ENCODE results near the gene ZNF699. TPM values are rescaled to one million over a fixed set of nuclear protein-coding genes. Genes with fewer than 3 reads are reported as not detected.

Gene ZNF699
- total RNA-seq, 1 donor from 2014 or later, result 3.0 TPM

DNA sequence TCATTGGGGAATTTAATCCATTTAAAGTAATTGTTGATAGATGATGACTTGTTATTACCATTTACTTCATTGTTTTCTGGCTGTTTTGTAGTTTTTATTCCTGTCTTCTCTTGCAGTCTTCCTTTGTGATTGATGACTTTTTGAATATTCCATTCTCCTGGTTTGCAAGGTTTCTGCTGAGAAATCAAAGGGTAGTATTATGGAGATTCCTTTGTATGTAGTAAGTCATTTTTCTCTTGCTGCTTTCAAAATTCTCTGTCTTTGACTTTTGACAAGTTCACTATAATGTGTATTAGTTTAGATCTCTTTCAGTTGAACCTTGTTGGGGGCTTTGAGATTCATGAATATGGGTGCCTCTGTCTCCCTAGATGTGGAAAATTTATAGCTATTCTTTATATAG lies 20.4 kb upstream of the ZNF699 start:
- Mint-ChIP-seq H3K27me3 (ENCODE audit: low read depth, unreplicated experiment) (no peaks in the 10 kb centered on the region), H3K4me1 (ENCODE audit: low read depth, unreplicated experiment) (no peaks in the 10 kb centered on the region), H3K4me3 (ENCODE audit: unreplicated experiment) (no peak overlapping the region), H3K9me3 (ENCODE audit: unreplicated experiment) (peaks cover 35% of the 10 kb centered on the region), H3K27ac (ENCODE audit: unreplicated experiment) (no peak overlapping the region), H3K36me3 (ENCODE audit: low read depth, unreplicated experiment) (peaks cover 9% of the 10 kb centered on the region)
- no peaks in the 10 kb centered on the region for H3K4me1 ChIP-seq (ENCODE audit: insufficient read depth, low read length)
- FAIRE-seq (no peak), DNase-seq (ENCODE audit: low read depth) (no peak)
- H3K4me3 ChIP-seq (ENCODE audit: insufficient read depth, low read depth, low read length), result no peak overlapping the region
- TF ChIP-seq EZH2 (IDR thresholded peaks at IDR 0.05; ENCODE audit: insufficient read depth, low read length), result no peak
- TF ChIP-seq, protein P1, sequence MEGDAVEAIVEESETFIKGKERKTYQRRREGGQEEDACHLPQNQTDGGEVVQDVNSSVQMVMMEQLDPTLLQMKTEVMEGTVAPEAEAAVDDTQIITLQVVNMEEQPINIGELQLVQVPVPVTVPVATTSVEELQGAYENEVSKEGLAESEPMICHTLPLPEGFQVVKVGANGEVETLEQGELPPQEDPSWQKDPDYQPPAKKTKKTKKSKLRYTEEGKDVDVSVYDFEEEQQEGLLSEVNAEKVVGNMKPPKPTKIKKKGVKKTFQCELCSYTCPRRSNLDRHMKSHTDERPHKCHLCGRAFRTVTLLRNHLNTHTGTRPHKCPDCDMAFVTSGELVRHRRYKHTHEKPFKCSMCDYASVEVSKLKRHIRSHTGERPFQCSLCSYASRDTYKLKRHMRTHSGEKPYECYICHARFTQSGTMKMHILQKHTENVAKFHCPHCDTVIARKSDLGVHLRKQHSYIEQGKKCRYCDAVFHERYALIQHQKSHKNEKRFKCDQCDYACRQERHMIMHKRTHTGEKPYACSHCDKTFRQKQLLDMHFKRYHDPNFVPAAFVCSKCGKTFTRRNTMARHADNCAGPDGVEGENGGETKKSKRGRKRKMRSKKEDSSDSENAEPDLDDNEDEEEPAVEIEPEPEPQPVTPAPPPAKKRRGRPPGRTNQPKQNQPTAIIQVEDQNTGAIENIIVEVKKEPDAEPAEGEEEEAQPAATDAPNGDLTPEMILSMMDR (IDR thresholded peaks at IDR 0.05; ENCODE audit: insufficient read depth, low read depth, low read length), result no peak
- H3K36me3 ChIP-seq (ENCODE audit: insufficient read depth, low read length), result peaks cover 2% of the 10 kb centered on the region
- H3K9me3 ChIP-seq (ENCODE audit: insufficient read depth, low read depth, low read length), result peaks cover 10% of the 10 kb centered on the region
- H3K27ac ChIP-seq (ENCODE audit: low read depth, low read length), result no peak overlapping the region
- H4K20me1 ChIP-seq (ENCODE audit: insufficient read depth, low read length), result no peaks in the 10 kb centered on the region
- no peak overlapping the region for H3K9ac ChIP-seq (ENCODE audit: low read length)
- H2AFZ ChIP-seq (ENCODE audit: low read depth, low read length), result no peak overlapping the region
- no peaks in the 10 kb centered on the region for H3K27me3 ChIP-seq (ENCODE audit: insufficient read depth, low read length)
- peaks cover 2% of the 10 kb centered on the region for H3K79me2 ChIP-seq (ENCODE audit: insufficient read depth, low read length)
- H3K4me2 ChIP-seq (ENCODE audit: low read length), result no peak overlapping the region

DNA sequence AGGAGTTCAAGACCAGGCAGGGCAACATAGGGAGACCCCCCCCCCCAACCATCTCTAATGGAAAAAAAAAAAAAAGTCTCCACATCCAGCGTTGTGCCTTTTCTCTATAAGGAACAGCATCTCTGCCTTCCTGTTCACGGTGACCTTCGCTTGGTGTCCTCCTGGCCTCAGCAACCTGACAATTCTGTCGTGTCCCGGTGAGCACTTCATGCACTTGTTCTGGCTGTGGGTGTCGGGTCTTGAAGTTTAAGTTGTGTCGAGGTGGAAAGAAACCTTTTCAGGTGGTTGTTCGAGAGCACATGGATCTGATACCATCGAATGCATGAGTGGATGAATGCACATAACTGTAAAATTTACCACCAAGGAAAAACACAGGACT lies 14.9 kb upstream of the ZNF699 start:
- H2AFZ ChIP-seq (ENCODE audit: low read depth, low read length), result peak overlapping the region; percentile 89
- peak overlapping the region; percentile 86 for H3K4me2 ChIP-seq (ENCODE audit: low read length)
- TF ChIP-seq, protein P1 (IDR thresholded peaks at IDR 0.05; ENCODE audit: insufficient read depth, low read depth, low read length), result no peak
- TF ChIP-seq EZH2 (IDR thresholded peaks at IDR 0.05; ENCODE audit: insufficient read depth, low read length), result no peak
- H3K4me3 ChIP-seq (ENCODE audit: insufficient read depth, low read depth, low read length), result peak overlapping the region; percentile 69
- H3K79me2 ChIP-seq (ENCODE audit: insufficient read depth, low read length), result peaks cover 8% of the 10 kb centered on the region
- no peaks in the 10 kb centered on the region for H3K27me3 ChIP-seq (ENCODE audit: insufficient read depth, low read length)
- H3K9ac ChIP-seq (ENCODE audit: low read length), result peak overlapping the region; percentile 76
- no peaks in the 10 kb centered on the region for H3K27me3 Mint-ChIP-seq (ENCODE audit: low read depth, unreplicated experiment)
- DNase-seq (ENCODE audit: low read depth) (no peak), FAIRE-seq (no peak)
- peaks cover 37% of the 10 kb centered on the region for H3K9me3 Mint-ChIP-seq (ENCODE audit: unreplicated experiment)
- peak overlapping the region; percentile 83 for H3K4me3 Mint-ChIP-seq (ENCODE audit: unreplicated experiment)
- no peak overlapping the region for H3K27ac Mint-ChIP-seq (ENCODE audit: unreplicated experiment)
- no peaks in the 10 kb centered on the region for H4K20me1 ChIP-seq (ENCODE audit: insufficient read depth, low read length)
- no peaks in the 10 kb centered on the region for H3K36me3 ChIP-seq (ENCODE audit: insufficient read depth, low read length)
- peaks cover 5% of the 10 kb centered on the region for H3K4me1 ChIP-seq (ENCODE audit: insufficient read depth, low read length)
- H3K36me3 Mint-ChIP-seq (ENCODE audit: low read depth, unreplicated experiment), result peaks cover 6% of the 10 kb centered on the region
- H3K4me1 Mint-ChIP-seq (ENCODE audit: low read depth, unreplicated experiment), result no peaks in the 10 kb centered on the region
- H3K9me3 ChIP-seq (ENCODE audit: insufficient read depth, low read depth, low read length), result peaks cover 6% of the 10 kb centered on the region
- peak overlapping the region; percentile 34 for H3K27ac ChIP-seq (ENCODE audit: low read depth, low read length)

DNA sequence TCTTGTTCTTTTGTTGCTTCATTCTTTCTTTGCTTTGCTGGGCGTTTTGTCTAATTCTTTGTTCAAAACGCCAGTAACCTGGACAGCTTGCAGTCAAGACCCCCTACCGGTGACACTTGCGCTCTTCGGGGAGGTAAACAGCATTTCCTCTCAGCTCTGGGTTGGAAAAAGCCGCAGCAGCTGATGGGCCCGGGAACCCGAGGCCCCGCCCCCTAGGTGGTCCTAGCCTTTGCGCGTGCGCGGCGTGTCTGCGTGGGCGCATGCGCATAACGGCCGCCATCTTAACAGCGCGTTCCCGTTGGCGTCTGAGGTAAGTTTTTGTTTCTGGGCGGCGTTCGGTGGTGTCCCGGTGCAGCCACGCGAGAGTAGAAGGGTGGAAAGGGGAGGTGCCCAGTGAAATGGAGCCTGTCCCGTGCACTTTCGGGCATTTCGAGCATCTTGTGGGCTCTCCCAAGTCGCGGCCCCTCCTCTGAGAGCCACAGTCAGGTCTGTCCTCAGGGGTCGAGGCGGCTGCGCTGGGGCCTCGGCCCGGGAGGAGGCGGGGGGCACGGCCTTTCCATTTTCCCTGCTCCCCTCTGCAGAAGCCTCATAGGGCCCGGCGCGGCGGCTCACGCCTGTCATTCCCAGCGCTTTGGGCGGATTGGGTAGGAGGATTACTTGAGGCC lies 14.4 kb upstream of the ZNF699 start, which contains the start of gene ZNF559:
Gene ZNF559, plus strand, starts transcription at position 261 of the 665 bp plus-strand sequence. CDS start 14,371 bp downstream, outside the sequence.
- Histone ChIP-seq H3K9me3 (ENCODE audit: insufficient read depth, low read depth, low read length) (peaks cover 6% of the 10 kb centered on the region), H3K79me2 (ENCODE audit: insufficient read depth, low read length) (peaks cover 8% of the 10 kb centered on the region), H4K20me1 (ENCODE audit: insufficient read depth, low read length) (no peaks in the 10 kb centered on the region), H2AFZ (ENCODE audit: low read depth, low read length) (peak within 1 kb of the TSS; percentile 89), H3K9ac (ENCODE audit: low read length) (peak within 1 kb of the TSS; percentile 76), H3K36me3 (ENCODE audit: insufficient read depth, low read length) (no peaks in the 10 kb centered on the region), H3K27me3 (ENCODE audit: insufficient read depth, low read length) (no peaks in the 10 kb centered on the region), H3K4me1 (ENCODE audit: insufficient read depth, low read length) (peaks cover 5% of the 10 kb centered on the region), H3K4me2 (ENCODE audit: low read length) (peak within 1 kb of the TSS; percentile 86), H3K4me3 (ENCODE audit: insufficient read depth, low read depth, low read length) (peak within 1 kb of the TSS; percentile 69), H3K27ac (ENCODE audit: low read depth, low read length) (peak within 1 kb of the TSS; percentile 40)
- Mint-ChIP-seq H3K27ac (ENCODE audit: unreplicated experiment) (peak within 1 kb of the TSS; percentile 47), H3K4me1 (ENCODE audit: low read depth, unreplicated experiment) (no peaks in the 10 kb centered on the region), H3K4me3 (ENCODE audit: unreplicated experiment) (peak within 1 kb of the TSS; percentile 83), H3K36me3 (ENCODE audit: low read depth, unreplicated experiment) (peaks cover 4% of the 10 kb centered on the region), H3K27me3 (ENCODE audit: low read depth, unreplicated experiment) (no peaks in the 10 kb centered on the region), H3K9me3 (ENCODE audit: unreplicated experiment) (peaks cover 37% of the 10 kb centered on the region)
- no peak for TF ChIP-seq EZH2 (IDR thresholded peaks at IDR 0.05; ENCODE audit: insufficient read depth, low read length)
- TF ChIP-seq, protein P1 (IDR thresholded peaks at IDR 0.05; ENCODE audit: insufficient read depth, low read depth, low read length), result peak; percentile 30
- peak; percentile 26 for FAIRE-seq
- peak; percentile 91 for DNase-seq (ENCODE audit: low read depth)

All from astrocyte (in vitro differentiated cells and primary cell).